PC-3 (cell line): ENCODE results near the gene ASPHD2. TPM values are rescaled to one million over a fixed set of nuclear protein-coding genes. Genes with fewer than 3 reads are reported as not detected.

ENCODE experiments used
- ATAC-seq: fragments of 200-7000 bp; cut with Tn5 transposase; 2 replicates; pipeline ENCODE4 v1.9.1; 2020; ENCODE audit warnings: mild to moderate bottlenecking, moderate library complexity
- BruUV-seq: library from RNA; stranded (reverse); fragments of 400-500 nt; replicated peaks from 2 replicates; lab custom pipeline; 2021; lab: Mats Ljungman, UMichigan
- CTCF ChIA-PET: fragments of 300-600 bp; sonication (Branson Sonifier 250); formaldehyde crosslinking; loops from one replicate; lab custom pipeline; 2022; ENCODE audit warnings: antibody characterized with exemption; lab: Charles Lee
- POLR2A ChIA-PET: fragments of 300-600 bp; sonication (Branson Sonifier 250); formaldehyde crosslinking; loops from one replicate; lab custom pipeline; 2022; ENCODE audit warnings: antibody characterized with exemption; ENCODE audit not compliant: unreplicated experiment; lab: Charles Lee
- DNase-seq: peaks from one replicate; pipeline ENCODE4 v3.0.0-alpha.2; 2015
- H2AFZ ChIP-seq: fragments of 300-600 bp; sonication (generic); 2 replicates; pipeline ENCODE4 v1.6.0; 2016; ENCODE audit warnings: antibody characterized with exemption, low read length
- H3F3A ChIP-seq: fragments of 300-600 bp; sonication (generic); one replicate; pipeline ENCODE4 v1.6.0; 2017; ENCODE audit warnings: antibody characterized with exemption, low read length, control low read depth, mild to moderate bottlenecking; ENCODE audit not compliant: unreplicated experiment
- H3K27ac ChIP-seq: fragments of 300-600 bp; sonication (generic); 2 replicates; pipeline ENCODE4 v1.5.1; 2016; ENCODE audit warnings: mild to moderate bottlenecking, low read length
- H3K27me3 ChIP-seq: fragments of 300-600 bp; sonication (generic); 2 replicates; pipeline ENCODE4 v1.6.1; 2016; ENCODE audit warnings: low read length, mixed read lengths
- H3K36me3 ChIP-seq: fragments of 300-600 bp; sonication (generic); 2 replicates; pipeline ENCODE4 v1.6.1; 2016; ENCODE audit warnings: low read depth, mixed run types, low read length, mixed read lengths
- H3K4me1 ChIP-seq: fragments of 300-600 bp; sonication (generic); 2 replicates; pipeline ENCODE4 v1.5.1; 2016; ENCODE audit warnings: low read length; ENCODE audit not compliant: insufficient read depth
- H3K4me2 ChIP-seq: fragments of 300-600 bp; sonication (generic); 2 replicates; pipeline ENCODE4 v1.6.0; 2016; ENCODE audit warnings: low read length
- H3K4me3 ChIP-seq: fragments of 300-600 bp; sonication (generic); 2 replicates; pipeline ENCODE4 v1.5.1; 2016; ENCODE audit warnings: mild to moderate bottlenecking, low read length, mixed read lengths
- H3K79me2 ChIP-seq: fragments of 300-600 bp; sonication (generic); 2 replicates; pipeline ENCODE4 v1.6.1; 2017; ENCODE audit warnings: low read length, mixed read lengths
- H3K9ac ChIP-seq: fragments of 300-600 bp; sonication (generic); 2 replicates; pipeline ENCODE4 v1.6.0; 2016; ENCODE audit warnings: mild to moderate bottlenecking, low read length
- H3K9me2 ChIP-seq: fragments of 300-600 bp; sonication (generic); replicated peaks from 2 replicates; pipeline ENCODE4 v1.6.1; 2016; ENCODE audit warnings: mixed run types, low read length, mixed read lengths
- H3K9me3 ChIP-seq: fragments of 300-600 bp; sonication (generic); 2 replicates; pipeline ENCODE4 v1.6.1; 2016; ENCODE audit warnings: low read length, mixed read lengths
- H4K20me1 ChIP-seq: fragments of 300-600 bp; sonication (generic); 2 replicates; pipeline ENCODE4 v1.6.1; 2016; ENCODE audit warnings: low read length, mixed read lengths
- EZH2 ChIP-seq: fragments of 300-600 bp; sonication (generic); IDR thresholded peaks from one replicate; pipeline ENCODE4 v1.6.1; 2017; ENCODE audit warnings: antibody characterized with exemption, mild to moderate bottlenecking, low read length; ENCODE audit not compliant: unreplicated experiment
- EZH2phosphoT487 ChIP-seq: fragments of 300-600 bp; sonication (generic); IDR thresholded peaks from 2 replicates; pipeline ENCODE4 v1.6.1; 2018; ENCODE audit warnings: mild to moderate bottlenecking, antibody characterized with exemption, low read length, borderline replicate concordance
- intact Hi-C: fragments of 100-400 bp; cut with micrococcal nuclease; formaldehyde crosslinking; loops from 2 replicates; pipeline ENCODE4 v1.9.0; 2023
- total RNA-seq: library from RNA; depleted of rRNA; stranded (reverse); fragments of >200 nt; gene quantifications from 2 replicates; pipeline ENCODE4 v1.2.3, GENCODE V29; 2014
- TF ChIP-seq, protein P1 (sequence below): fragments of 300-600 bp; sonication (generic); conservative IDR thresholded peaks from 2 replicates; pipeline ENCODE4 v1.5.1; 2017; ENCODE audit warnings: antibody characterized with exemption, low read depth, mild to moderate bottlenecking, low read length

ASPHD2 gene
- total RNA-seq, 1 experiment from 2014 or later: 2.1 TPM

DNA sequence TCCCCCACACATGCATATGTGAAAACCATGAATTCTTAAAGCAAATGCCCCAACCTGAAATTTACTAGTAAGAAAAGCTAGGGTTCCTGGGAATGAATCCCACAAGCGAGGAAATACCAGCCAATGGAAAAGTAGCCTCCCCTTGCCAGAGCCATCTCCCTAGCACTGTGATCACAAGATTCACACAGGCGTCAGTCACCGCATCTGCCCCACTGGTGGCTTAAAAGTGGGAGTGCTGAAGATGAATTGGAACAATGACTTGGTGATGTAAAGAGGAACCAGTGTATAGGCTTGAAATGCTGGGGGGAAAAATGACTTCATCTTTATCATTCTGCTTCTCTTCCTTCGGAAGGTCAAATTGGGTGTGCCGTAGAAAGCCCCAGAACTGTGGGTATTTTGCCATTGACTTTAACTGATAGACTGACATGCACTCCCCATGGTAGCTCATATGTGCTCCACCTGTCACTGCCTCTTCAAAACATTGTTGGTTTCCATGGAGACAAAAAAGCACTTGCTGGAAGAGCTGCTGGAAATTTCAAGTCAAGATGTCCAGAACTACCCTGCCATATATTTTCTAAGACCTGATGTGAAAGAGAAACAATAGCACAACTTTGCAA, 19.2 kb upstream of the ASPHD2 start:
- H3K79me2 ChIP-seq: no peaks in the 10 kb centered on the region
- H3K9me2 ChIP-seq: no peaks in the 10 kb centered on the region
- no peaks in the 10 kb centered on the region for H3F3A ChIP-seq
- DNase-seq (no peak), ATAC-seq (no peak)
- no peak overlapping the region for H3K4me2 ChIP-seq
- POLR2A ChIA-PET: no interaction called here
- H3K27ac ChIP-seq: no peak overlapping the region
- CTCF ChIA-PET: interaction anchor here (0.7 kb wide), 1 partner anchor 56 kb away, joined by 3 read pairs; no protein-coding TSS in a partner anchor
- TF ChIP-seq EZH2 (no peak), EZH2phosphoT487 (no peak)
- TF ChIP-seq, protein P1, sequence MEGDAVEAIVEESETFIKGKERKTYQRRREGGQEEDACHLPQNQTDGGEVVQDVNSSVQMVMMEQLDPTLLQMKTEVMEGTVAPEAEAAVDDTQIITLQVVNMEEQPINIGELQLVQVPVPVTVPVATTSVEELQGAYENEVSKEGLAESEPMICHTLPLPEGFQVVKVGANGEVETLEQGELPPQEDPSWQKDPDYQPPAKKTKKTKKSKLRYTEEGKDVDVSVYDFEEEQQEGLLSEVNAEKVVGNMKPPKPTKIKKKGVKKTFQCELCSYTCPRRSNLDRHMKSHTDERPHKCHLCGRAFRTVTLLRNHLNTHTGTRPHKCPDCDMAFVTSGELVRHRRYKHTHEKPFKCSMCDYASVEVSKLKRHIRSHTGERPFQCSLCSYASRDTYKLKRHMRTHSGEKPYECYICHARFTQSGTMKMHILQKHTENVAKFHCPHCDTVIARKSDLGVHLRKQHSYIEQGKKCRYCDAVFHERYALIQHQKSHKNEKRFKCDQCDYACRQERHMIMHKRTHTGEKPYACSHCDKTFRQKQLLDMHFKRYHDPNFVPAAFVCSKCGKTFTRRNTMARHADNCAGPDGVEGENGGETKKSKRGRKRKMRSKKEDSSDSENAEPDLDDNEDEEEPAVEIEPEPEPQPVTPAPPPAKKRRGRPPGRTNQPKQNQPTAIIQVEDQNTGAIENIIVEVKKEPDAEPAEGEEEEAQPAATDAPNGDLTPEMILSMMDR: no peak
- no peak overlapping the region for H2AFZ ChIP-seq
- no peaks in the 10 kb centered on the region for H3K36me3 ChIP-seq
- no TSS peak for BruUV-seq
- H3K9me3 ChIP-seq: no peaks in the 10 kb centered on the region
- no peaks in the 10 kb centered on the region for H4K20me1 ChIP-seq
- peaks cover 23% of the 10 kb centered on the region for H3K27me3 ChIP-seq
- H3K9ac ChIP-seq: no peak overlapping the region
- H3K4me1 ChIP-seq: no peaks in the 10 kb centered on the region
- intact Hi-C loops: no loop called here
- no peak overlapping the region for H3K4me3 ChIP-seq

DNA sequence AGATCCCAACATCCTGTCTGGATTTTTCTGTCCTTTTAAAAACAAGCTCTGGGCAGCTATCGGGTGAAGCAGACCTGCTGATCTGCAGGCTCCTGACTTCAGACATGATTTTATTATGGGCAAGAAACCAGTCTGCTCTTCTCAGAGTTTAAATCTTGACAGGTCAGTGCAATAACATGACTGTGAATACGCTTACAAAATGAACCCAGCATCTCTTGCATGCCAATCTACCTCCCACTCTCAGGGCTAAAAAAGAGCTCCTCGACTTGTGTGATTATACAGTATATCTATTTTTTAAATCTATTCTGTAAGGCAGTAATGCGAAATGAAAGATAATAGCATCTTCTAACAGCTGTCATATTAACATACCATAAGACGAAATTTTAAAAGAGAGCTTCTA, 18.7 kb upstream of the ASPHD2 start:
- Histone ChIP-seq H3F3A (no peaks in the 10 kb centered on the region), H3K4me1 (no peaks in the 10 kb centered on the region), H2AFZ (no peak overlapping the region), H3K27ac (no peak overlapping the region), H3K4me2 (no peak overlapping the region), H3K79me2 (no peaks in the 10 kb centered on the region), H4K20me1 (no peaks in the 10 kb centered on the region), H3K9me2 (no peaks in the 10 kb centered on the region), H3K9ac (no peak overlapping the region), H3K27me3 (peaks cover 23% of the 10 kb centered on the region), H3K9me3 (no peaks in the 10 kb centered on the region), H3K4me3 (no peak overlapping the region), H3K36me3 (no peaks in the 10 kb centered on the region)
- TF ChIP-seq EZH2: no peak
- TF ChIP-seq EZH2phosphoT487: no peak
- TF ChIP-seq, protein P1: no peak
- CTCF ChIA-PET: interaction anchor here (0.7 kb wide), 1 partner anchor 55 kb away, joined by 3 read pairs; no protein-coding TSS in a partner anchor
- ATAC-seq (no peak), DNase-seq (no peak)
- POLR2A ChIA-PET: no interaction called here
- no TSS peak for BruUV-seq
- intact Hi-C loops: no loop called here

DNA sequence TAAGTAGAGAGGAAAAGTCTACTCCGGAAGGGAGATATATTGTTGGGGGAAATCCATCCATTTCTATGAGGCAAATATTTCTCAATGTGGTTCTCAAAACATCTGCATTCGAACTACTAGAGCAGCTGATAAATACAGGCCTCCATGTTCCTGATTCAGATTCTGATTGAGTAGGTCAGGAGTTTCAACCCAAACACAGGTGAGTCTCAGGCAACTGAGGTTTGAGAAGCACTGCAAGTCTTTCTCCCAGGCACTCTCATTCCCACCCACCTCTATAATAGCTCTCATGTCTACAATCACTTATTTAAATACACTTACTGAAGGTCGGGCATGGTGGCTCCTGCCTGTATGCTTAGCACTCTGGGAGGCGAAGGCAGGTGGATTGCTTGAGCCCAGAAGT, 14.7 kb upstream of the ASPHD2 start:
- intact Hi-C loops: no loop called here
- Histone ChIP-seq H3K9ac (no peak overlapping the region), H3K27ac (no peak overlapping the region), H4K20me1 (no peaks in the 10 kb centered on the region), H3K27me3 (peaks cover 20% of the 10 kb centered on the region), H3F3A (no peaks in the 10 kb centered on the region), H3K9me3 (no peaks in the 10 kb centered on the region), H2AFZ (no peak overlapping the region), H3K9me2 (no peaks in the 10 kb centered on the region), H3K4me2 (no peak overlapping the region), H3K4me3 (no peak overlapping the region), H3K4me1 (peaks cover 20% of the 10 kb centered on the region), H3K79me2 (no peaks in the 10 kb centered on the region), H3K36me3 (no peaks in the 10 kb centered on the region)
- DNase-seq (no peak), ATAC-seq (no peak)
- POLR2A ChIA-PET: interaction anchor here (0.7 kb wide), 1 partner anchor 1826 kb away, joined by 3 read pairs; no protein-coding TSS in a partner anchor
- TF ChIP-seq EZH2phosphoT487 (no peak), EZH2 (no peak)
- TF ChIP-seq, protein P1: no peak
- CTCF ChIA-PET: no interaction called here
- BruUV-seq: no TSS peak
